ENCODE results near the gene MRPS18A.

The MRPS18A gene

GRCh38 chr6:43629505-43630300 is 57.9 kb downstream of the MRPS18A start:
- TF ChIP-seq, protein P1, sequence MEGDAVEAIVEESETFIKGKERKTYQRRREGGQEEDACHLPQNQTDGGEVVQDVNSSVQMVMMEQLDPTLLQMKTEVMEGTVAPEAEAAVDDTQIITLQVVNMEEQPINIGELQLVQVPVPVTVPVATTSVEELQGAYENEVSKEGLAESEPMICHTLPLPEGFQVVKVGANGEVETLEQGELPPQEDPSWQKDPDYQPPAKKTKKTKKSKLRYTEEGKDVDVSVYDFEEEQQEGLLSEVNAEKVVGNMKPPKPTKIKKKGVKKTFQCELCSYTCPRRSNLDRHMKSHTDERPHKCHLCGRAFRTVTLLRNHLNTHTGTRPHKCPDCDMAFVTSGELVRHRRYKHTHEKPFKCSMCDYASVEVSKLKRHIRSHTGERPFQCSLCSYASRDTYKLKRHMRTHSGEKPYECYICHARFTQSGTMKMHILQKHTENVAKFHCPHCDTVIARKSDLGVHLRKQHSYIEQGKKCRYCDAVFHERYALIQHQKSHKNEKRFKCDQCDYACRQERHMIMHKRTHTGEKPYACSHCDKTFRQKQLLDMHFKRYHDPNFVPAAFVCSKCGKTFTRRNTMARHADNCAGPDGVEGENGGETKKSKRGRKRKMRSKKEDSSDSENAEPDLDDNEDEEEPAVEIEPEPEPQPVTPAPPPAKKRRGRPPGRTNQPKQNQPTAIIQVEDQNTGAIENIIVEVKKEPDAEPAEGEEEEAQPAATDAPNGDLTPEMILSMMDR (IDR thresholded peaks at IDR 0.05), result peak; percentile 3
- H3K4me3 ChIP-seq (ENCODE audit: low read depth, low read length), result peak overlapping the region; percentile 79
- peak overlapping the region; percentile 92 for H2AFZ ChIP-seq

DNA sequence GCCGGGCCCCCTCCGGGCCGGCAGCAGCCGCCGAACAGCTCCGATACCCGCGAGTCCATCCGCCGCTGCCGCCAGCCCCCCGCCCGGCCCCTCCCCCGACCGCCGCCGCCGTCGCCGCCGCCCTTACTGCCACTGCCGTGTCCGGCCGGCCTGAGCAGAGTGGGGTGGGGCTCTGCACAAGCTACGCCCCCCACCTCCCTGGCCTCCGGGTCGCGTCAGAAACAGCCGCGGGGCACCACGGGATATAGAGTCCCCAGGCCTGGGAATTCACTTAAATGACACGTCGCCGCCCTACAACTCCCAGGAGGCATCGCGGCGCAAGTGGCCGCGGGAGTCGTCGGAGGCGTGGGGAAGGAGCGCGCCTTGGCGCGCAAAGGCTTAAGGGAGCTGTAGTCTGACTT is 58.5 kb downstream of the MRPS18A start, which contains the start of gene GTPBP2:
Gene GTPBP2 (minus strand): TSS at position 161 of the 401 bp plus-strand sequence. CDS start 102 bp downstream, at position 59.
- Histone ChIP-seq H3K79me2 (no peaks in the 10 kb centered on the region), H3K4me2 (ENCODE audit: low read length) (peak within 1 kb of the TSS; percentile 83), H3K4me3 (ENCODE audit: low read depth, low read length) (peak within 1 kb of the TSS; percentile 79), H3K27ac (peak within 1 kb of the TSS; percentile 93), H3K9ac (peak within 1 kb of the TSS; percentile 49), H3K27me3 (ENCODE audit: control insufficient read depth, insufficient read depth, low read length) (no peaks in the 10 kb centered on the region), H2AFZ (peak within 1 kb of the TSS; percentile 92), H3K4me1 (peaks cover 13% of the 10 kb centered on the region), H3K36me3 (ENCODE audit: control insufficient read depth, insufficient read depth, low read length) (no peaks in the 10 kb centered on the region), H3K9me3 (ENCODE audit: control insufficient read depth, low read length) (no peaks in the 10 kb centered on the region)
- TF ChIP-seq, protein P1 (IDR thresholded peaks at IDR 0.05), result no peak

More at GRCh38 chr6:43629505-43630300, 57.9 kb downstream of the MRPS18A start:
- Histone ChIP-seq H3K79me2 (no peaks in the 10 kb centered on the region), H3K27ac (peak overlapping the region; percentile 93), H3K9me3 (ENCODE audit: control insufficient read depth, low read length) (no peaks in the 10 kb centered on the region), H3K9ac (no peak overlapping the region), H3K36me3 (ENCODE audit: control insufficient read depth, insufficient read depth, low read length) (no peaks in the 10 kb centered on the region), H3K4me1 (peaks cover 14% of the 10 kb centered on the region), H3K27me3 (ENCODE audit: control insufficient read depth, insufficient read depth, low read length) (no peaks in the 10 kb centered on the region), H3K4me2 (ENCODE audit: low read length) (peak overlapping the region; percentile 82)

DNA sequence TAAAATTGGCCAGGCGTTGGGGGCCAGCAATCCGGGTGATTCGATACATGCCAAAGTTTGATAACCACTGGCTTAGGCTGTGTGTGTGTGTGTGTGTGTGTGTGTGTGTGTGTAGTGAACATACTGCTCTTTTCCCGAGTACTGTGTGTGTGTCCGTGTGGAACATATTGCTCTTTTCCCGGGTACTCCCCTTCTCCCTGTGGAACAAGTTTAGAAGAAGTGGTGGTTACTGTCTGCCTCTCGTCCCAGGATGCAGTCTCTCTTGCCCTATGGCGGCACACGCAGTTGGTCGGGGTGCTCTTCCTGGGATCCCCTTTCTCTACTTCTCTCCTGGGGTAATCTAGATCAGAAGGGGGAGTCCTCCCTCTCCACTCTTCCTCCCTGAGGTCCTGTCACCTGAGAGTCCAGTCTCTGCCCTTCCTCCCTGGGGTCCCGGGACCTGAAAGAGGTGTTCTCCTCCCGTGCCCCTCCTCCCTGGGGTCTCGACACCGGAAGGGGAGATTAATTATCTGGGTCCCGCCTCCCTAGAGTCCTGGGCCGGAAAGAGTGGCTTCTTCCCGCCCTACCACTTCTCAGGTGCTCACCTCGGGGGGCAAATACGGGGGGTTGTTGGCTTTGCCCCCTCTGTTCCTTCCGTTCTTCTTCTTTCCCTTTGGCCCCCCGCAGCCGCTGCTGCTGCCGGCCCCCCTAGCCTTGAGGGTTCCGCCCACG is 59.0 kb downstream of the MRPS18A start:
- Histone ChIP-seq H3K27ac (peak overlapping the region; percentile 83), H3K9me3 (ENCODE audit: control insufficient read depth, low read length) (no peaks in the 10 kb centered on the region), H3K4me2 (ENCODE audit: low read length) (peak overlapping the region; percentile 83), H3K4me3 (ENCODE audit: low read depth, low read length) (peak overlapping the region; percentile 73), H3K36me3 (ENCODE audit: control insufficient read depth, insufficient read depth, low read length) (no peaks in the 10 kb centered on the region), H3K79me2 (no peaks in the 10 kb centered on the region), H3K9ac (peak overlapping the region; percentile 49), H3K4me1 (peaks cover 13% of the 10 kb centered on the region), H2AFZ (peak overlapping the region; percentile 77), H3K27me3 (ENCODE audit: control insufficient read depth, insufficient read depth, low read length) (no peaks in the 10 kb centered on the region)
- TF ChIP-seq, protein P1 (IDR thresholded peaks at IDR 0.05), result no peak

DNA sequence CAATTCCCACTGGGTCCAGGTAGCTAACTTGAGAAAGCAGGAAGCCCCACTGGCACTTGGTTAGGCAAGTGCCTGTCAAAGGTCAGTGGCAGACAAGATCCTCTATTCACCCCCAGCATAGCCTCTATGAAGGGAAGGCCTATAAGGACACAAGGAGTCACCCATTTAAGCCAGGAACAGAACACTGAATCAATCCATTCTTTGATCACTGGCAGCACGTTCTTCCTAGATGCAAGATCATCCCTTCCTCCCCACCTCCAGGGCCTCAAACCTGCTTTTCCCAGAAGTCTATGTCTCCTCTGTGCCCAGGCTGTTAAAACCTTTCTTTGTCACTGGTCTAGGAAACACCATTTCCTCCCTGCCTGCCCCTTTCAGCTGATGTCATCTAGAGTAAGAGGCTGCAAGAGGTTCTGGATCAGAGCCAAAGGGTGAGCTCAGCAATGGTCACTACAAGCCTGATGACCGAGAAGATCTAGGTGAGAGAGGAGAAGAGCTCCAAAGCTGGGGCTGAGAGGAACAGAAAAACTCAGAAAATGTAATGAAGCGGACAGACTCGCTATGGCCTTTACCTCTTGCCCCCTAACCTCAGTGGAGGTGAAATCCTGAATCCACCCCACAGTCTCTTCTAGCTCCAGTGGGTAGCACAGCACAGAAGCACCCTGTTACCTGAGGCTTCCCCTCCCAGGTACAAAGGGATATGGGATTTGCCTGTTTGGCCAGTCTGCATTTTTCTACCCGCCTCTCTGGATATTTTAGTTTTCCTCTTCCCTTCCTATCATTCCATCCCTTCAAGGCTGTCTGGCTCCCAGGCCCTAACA is 60.4 kb downstream of the MRPS18A start:
- Histone ChIP-seq H3K4me1 (peaks cover 13% of the 10 kb centered on the region), H3K9me3 (ENCODE audit: control insufficient read depth, low read length) (no peaks in the 10 kb centered on the region), H3K27ac (peak overlapping the region; percentile 80), H3K27me3 (ENCODE audit: control insufficient read depth, insufficient read depth, low read length) (no peaks in the 10 kb centered on the region), H3K4me2 (ENCODE audit: low read length) (peak overlapping the region; percentile 47), H3K4me3 (ENCODE audit: low read depth, low read length) (peak overlapping the region; percentile 33), H3K36me3 (ENCODE audit: control insufficient read depth, insufficient read depth, low read length) (no peaks in the 10 kb centered on the region), H3K79me2 (no peaks in the 10 kb centered on the region), H2AFZ (no peak overlapping the region), H3K9ac (no peak overlapping the region)
- TF ChIP-seq, protein P1 (IDR thresholded peaks at IDR 0.05), result no peak
